IPS-NIHi7 (cell line): ENCODE data around the gene POU2AF2.

Source experiments
- DNase-seq: peaks from one replicate; pipeline ENCODE4 v3.0.0; 2012; ENCODE audit warnings: mixed read lengths; ENCODE audit errors: extremely low spot score

Gene POU2AF2

GRCh38 chr11:111330234-111330893 is 84.8 kb downstream of the POU2AF2 start:
- DNase-seq: no peak

GRCh38 chr11:111331711-111332479 is 86.4 kb downstream of the POU2AF2 start:
- no peak for DNase-seq

- no peak for DNase-seq
Measured at GRCh38 chr11:111334532-111335502, 89.3 kb downstream of the POU2AF2 start.

GRCh38 chr11:111335549-111335948 is 90.0 kb downstream of the POU2AF2 start:
- DNase-seq: no peak
